Jurkat, Clone E6-1 (cell line): ENCODE data around the gene UGT1A3.

Source experiments
- DNase-seq: peaks from one replicate; pipeline ENCODE4 v3.0.0-alpha.2; 2011; ENCODE audit warnings: low read depth, low spot score
- H3K4me3 ChIP-seq: 2 replicates; pipeline ENCODE4 v1.5.1; 2011; ENCODE audit warnings: mild to moderate bottlenecking, low read length, control low read depth, moderate library complexity

Gene UGT1A3

DNA sequence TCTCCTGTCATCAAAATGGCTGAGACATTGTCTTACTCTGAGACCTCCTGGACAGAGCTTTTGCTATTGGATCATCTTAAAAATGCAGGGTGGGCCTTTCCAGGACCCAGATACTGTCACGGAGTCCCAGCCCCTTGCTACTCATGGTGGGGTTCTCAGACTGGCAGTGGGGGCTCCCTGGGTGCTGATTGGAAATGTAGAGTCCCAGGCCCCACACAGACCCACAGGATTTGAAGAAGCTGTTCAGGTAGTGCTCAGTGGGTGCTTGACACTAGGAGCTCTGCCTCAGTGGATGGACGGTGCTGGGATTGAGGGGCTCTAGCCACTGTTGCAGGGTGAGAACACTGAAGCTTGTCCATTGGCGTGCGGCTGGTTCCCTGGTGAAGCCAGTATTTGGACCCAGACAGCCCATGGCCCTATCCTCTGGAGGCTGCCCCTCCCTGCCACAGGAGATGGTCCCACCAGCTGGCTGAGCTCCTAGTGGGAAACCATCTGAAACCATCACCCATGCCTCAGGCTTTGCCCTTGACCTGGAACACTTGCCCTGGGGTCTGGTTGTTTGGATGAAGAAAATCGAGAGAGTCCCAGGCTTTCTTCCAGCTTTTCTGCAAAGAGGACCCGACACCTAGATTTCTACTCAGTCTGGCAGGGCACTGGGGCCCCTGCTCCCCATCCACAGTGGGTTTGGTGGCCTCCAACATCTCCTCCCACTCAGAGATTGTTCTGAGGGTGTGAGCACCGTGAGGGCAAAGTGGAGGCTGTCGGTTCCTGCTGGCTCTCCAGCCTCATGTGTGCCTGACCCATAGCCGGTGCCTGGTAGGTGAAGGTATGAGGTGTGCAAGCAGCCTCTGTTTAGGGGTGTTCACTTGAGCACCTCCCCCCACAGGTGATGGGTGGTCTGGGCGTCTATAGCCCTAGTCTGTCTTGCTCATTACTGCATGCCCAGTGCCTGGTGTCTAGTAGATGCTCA is 79.4 kb downstream of the UGT1A3 start:
- no peak overlapping the region for H3K4me3 ChIP-seq
- DNase-seq = no peak

DNA sequence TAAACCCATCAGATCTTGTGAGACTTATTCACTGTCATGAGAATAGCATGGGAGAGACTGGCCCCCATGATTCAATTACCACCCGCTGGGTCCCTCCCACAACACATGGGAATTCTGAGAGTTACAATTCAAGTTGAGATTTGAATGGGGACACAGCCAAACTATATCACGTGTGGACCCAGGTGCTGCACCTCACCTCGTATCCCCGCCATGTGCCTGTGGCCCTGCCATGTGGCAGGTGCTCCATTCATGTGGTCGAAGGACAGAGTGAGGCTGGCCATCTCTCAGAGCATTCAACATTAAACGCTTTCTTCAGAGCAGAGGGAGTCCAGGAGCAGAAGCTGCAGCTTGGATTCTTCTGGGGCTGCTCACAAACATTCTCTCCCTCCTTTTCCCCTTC is 81.5 kb downstream of the UGT1A3 start:
- H3K4me3 ChIP-seq = no peak overlapping the region
- DNase-seq = no peak

DNA sequence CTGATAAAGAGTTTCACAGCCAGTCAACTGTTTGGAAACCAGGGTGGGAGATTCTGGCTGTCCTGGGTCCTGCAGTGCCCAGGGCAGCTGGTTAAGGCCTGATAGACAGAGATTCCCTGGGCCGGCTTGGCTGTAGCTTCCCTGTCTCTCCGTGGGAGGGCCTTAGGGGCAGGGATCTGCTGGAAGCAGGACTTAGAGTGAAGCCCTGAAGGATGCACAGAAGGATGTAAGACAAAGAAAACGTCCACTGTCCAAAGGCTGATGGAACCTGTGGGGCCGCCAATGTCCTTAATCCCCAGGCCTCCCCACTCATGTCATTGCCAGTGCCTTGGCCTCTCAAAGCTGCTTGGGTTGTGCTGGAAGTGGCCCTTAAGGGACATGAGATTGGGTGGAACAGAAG is 82.2 kb downstream of the UGT1A3 start:
- DNase-seq = no peak

DNA sequence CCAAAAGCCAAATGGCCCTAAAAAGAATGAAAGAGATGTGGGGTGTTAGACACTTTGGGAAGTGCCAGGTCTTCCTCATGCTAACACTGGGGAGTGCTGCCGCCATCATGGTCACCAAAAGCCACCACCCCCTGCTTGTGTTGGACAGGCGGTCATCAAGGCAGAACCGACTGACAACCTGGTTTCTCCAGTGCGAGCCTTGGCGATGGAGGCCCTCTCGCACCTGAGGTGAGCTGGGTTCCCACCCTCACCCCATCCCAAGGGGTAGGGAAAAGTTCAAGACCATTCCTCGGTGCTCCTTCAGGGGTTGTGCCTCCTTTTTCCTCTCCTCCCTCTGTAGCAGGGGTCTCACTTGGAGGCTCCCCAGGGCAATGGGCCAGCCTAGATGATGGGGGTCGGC is 82.9 kb downstream of the UGT1A3 start:
- no peak overlapping the region for H3K4me3 ChIP-seq
- DNase-seq = no peak

More for the DNA sequence above, 82.2 kb downstream of the UGT1A3 start:
- no peak overlapping the region for H3K4me3 ChIP-seq

DNA sequence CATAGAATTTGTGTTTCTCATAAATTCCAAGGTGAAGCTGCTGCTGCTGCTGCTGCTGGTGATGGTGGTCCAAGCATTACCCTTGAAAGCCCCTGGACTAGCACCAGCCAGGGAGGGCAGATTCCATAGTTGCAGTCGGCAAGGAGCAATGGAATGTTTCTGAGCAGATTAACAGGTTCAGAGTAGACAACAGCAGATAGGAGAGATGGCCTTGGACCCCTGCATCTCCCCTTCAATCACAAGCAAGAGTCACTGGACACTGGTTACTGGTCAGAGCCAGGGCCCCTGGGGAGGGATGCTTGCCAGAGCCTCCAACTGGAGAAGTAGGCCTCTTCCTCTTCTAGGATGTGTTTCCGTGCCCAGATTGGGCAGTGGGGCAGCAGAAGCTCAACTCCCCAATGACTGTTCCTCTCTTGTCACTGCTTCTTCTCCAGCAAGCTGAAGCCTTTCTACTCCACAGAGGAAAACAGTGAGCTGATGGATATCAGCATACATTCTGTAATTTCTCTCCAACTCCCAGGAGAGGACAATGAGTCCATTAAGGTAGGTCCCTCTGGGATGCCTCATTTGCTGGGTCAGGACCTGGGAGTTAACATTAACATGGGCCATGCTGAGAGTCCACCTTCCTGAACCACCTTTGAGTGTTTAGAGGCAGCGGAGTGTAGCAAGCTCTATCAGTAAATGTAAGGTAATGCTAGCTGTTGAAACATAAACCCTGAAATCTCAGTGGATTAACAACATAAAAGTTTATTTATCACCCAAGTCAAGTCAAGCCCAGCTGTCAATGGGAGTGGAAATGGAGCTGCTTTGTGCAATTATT is 84.6 kb downstream of the UGT1A3 start:
- no peak for DNase-seq
- no peak overlapping the region for H3K4me3 ChIP-seq

DNA sequence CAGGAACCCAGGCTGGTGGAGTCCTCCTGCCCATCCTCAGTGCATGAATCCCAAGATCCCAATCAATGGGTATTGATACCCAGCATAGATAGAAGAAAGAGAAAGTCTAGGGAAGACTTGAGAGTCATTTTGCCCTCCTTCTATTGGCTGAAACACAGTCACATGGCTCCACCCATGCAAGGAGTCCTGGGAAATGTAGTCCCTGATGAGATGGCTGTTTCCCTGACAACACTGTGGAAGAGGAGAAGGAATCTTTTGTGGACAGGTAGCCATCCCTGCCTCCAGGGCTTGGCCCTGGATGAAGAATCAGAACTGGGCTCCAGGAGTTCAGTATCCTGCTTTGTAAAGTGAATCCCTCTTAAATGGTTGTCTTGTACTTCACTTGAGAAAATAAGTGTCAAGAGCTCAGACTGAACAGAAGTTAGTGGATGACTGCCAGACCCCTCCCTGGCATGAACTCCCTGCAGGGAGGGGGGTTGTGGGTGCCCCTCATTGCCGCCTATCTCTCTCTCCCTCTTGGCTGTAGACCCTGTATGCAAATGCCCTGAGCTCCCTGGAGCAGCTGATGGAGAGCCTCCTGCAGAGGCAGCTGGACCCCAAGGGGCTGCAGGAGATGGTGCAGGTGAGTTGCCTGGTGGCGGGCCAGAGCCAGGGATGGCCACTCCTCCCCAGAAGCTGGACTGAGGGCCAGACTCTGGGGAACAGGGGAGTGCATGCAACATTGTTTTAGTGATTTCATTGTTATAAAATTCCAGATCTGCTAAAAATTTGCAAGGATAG is 85.4 kb downstream of the UGT1A3 start:
- no peak for DNase-seq
- no peak overlapping the region for H3K4me3 ChIP-seq

DNA sequence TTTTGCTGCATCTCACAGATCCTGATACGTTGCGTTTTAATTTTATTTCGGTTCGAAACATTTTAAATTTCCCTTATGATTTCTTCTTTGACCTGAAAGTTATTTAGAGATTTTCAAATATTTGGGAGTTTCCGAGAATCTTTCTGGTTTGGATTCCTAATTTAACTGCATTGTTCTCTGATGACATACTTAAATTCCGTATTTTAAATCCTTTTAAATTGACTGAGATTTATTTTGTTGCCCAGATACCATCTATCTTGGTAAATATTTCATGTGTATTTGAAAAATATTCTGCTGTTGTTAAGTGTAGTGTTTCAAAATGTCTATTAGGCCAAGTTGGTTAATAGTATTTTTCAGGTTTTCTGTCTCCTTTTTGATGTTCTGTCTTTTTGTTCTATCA is 87.0 kb downstream of the UGT1A3 start:
- DNase-seq = no peak
- no peak overlapping the region for H3K4me3 ChIP-seq

DNA sequence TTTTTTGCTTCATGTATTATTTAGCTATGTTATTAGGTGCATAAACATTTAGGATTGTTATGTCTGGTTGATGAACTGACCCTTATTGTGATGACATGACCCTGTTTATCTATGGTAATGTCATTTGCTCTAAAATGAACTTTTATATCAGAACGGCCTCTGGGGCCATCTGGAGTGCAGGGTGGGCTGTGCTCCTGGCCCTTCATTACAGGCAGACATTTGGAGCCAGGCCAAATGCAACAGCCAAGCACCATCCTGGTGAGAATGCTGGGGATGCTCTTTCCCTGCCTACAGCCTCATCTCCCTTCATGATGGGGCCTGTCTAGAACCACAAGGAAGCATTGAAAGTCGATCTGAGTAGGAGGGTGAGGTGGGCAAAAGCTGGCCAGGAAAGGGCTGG is 87.5 kb downstream of the UGT1A3 start:
- DNase-seq = no peak
- no peak overlapping the region for H3K4me3 ChIP-seq

DNA sequence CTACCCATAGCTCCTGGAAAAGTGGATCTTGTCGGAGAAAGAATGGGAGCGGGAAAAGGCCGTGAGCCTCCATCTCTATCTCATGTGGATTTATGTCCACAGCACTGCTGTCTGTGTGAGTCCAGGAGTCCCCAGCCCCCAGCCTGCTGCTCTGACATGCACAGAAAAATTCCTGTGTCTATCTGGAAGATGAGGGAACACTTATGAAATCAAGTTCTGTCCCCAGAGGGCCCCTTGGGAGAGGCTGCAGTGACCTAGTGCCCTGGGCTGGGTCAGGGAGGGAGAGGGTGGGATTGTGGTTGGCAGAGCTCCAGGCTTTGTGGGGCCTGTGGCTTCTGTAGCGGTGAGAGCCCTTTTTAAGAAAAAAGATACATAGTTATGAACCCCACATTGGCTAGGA is 87.9 kb downstream of the UGT1A3 start:
- no peak overlapping the region for H3K4me3 ChIP-seq
- DNase-seq = no peak

DNA sequence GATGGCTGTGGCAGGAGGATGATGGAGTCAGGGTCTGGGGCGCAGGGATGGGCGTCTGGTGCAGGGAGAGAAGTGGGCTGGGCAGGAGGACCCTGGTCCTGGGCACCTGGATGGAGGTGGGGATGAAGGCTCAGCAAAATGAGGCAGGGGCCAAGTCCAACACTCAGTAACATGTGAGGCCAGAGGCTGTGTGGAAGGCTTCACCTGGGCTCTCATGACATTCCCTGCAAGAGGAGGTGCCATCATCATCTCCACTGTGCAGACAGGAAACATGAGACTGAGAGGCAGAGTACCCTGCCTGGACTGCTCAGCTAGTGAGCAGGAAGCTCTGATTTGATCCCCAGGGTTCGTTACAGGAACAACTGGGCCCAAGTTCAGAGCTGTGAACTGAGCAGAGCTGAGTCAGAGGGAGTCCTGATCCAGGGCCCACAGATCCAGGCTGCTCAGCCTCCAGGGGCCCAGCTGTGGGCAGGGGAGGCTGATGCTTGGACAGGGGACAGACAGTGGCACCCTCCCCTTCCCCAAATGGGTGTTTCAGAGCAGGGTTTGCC is 88.6 kb downstream of the UGT1A3 start:
- DNase-seq = no peak
- H3K4me3 ChIP-seq = no peak overlapping the region

DNA sequence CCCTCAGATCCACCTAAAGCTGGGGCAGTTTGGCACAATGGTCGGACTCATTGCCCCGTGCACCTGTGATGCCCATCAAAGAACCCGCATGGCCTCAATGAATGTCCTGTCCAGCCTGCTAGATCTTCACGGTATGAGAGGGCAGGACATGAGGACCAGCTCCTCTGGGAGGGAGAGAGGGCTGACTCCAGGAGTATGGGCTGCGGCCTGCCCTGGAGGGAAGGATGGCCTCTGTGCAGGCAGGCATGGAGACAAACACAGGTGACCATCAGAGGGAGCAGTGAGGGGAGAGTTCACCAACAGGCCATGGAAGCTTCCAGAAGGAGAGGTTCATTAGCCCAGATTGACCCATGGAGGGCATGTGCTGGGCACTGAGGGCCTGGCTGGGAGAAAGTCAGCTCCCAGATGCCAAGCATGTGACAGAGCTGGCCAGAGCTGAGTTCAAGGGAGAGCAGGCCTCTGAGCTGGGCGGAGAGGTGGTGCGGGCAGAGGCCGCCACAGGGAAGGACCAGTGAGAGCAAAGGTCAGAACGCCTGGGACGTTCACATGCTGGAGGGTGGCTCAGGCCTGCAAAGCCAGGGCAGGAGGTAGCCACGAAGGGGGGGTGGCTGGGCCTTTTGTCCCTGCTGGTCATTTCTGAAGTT is 89.3 kb downstream of the UGT1A3 start:
- DNase-seq = no peak

DNA sequence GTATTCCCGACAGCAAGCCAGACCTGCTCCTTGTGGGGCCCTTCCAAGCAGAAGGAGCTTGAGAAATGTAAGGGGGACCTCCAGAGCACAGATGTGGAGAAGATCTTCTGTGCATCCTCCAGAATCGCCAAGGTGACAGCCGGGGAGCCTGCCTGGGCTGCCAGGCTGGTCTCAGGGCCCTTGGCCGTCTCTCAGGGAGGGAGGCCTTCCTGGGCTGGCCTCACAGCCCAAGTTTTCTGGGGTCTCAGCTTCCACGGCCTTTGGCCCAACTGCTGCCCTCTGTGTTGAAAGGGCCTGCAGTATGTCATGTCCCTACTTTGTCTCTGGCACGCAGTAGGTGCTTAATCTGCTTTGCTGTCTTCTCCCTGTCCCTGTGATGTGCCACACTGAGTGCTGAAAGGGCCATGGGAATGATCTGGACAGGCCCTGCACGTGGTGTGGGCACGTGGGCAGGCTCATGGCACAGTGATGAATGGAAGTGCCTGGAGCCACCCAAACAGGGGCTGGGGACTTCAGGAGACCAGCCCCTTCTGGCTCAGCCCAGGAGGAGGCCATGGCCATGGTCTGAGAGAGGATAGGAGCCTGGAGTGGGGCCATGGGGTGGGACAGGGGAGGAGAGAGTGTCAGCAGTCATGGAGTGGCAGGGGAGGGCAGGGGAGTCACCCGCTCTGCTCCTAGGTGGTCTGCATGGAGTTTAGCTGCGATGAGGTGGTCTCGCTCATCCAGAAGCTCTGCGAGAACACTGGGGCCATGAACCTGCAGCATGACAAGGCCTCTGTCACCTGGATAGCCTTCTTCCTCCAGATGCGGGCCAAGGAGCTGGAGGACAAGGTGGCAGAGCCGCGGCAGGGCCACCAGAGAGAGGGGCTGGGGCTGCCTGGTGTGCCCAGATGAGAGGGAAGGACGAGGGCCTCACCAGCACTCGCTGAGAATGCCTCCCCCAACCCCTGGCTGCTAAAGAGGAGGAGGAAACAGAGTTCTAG is 90.1 kb downstream of the UGT1A3 start:
- H3K4me3 ChIP-seq = no peak overlapping the region
- no peak for DNase-seq

More for the DNA sequence above, 89.3 kb downstream of the UGT1A3 start:
- H3K4me3 ChIP-seq = no peak overlapping the region

DNA sequence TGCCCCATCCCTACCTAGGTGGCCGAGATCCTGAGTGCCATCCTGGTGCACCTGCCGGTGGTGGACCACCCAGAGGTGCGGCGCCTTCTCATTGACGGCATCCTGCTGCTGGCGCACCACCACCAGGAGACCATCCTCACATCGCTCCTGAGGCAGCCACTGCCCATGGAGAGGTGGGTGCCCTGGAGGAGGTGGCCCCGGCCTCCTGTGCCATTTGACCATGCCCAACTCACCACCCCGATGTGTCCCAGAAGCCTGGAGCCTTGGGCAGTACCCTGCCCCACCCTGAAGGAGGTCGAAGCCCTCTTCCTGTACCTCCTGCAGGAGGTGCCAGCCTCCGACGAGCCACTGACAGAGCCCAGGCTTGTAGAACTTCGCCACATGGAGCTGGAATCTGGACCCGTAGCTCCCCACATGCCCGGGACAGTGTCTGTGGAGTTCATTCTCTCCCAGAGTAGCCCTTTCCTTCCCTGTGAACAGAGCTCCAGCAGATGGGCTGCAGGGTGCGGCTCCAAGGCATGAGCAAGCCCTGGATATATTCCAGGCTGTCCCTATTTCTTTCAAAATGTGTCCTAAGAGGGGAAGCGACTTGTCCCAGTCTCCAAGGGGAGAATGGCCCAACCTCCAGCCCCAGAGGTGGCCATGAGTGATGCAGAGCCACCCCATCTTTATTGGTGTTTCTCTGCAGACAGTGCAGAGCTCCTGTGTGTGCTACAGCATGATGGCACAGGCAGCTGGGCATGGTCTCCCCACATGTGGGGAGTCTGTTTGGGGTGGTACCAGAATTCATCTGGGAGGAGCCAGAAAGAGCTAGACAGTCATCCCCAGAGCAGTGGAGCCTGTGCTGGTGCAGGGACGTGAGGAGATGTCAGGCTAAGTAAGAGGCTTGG is 91.3 kb downstream of the UGT1A3 start:
- H3K4me3 ChIP-seq = no peak overlapping the region
- DNase-seq = no peak

DNA sequence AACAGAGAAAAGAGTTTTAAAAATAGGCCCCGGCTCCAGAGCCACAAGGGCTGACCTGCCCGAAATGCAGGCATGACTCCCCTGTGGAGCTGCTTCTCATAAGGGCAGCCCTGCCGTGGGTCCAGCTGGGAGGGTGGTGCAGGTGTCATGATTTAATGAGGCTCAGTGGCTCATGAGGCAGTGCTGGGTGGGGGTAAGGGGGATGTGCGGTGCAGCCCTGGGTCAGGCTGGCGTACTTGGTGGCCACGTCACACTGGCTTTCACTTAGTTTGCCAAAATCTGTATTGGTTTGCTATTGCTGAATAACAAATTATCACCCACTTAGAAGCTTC is 91.9 kb downstream of the UGT1A3 start:
- DNase-seq = no peak
- H3K4me3 ChIP-seq = no peak overlapping the region

DNA sequence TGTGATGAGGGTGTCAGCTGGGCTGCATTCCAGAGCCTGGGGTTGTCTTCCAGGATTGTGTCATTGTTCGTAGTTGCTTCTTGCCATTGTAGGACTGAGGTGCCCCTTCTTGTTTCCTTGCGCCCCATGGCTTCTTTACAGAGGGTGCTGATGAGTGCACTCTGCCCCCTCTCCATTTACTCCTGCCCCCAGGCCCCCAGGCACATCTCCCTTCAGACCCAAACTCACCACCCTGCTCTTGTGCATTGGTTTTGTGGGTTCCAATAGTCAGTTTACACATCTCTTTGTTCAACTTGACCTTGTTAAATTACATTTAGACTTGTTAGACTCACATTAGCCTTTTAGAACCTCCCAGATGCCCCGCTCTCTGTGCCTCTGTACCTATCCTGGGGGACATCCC is 92.4 kb downstream of the UGT1A3 start:
- H3K4me3 ChIP-seq = no peak overlapping the region
- no peak for DNase-seq

DNA sequence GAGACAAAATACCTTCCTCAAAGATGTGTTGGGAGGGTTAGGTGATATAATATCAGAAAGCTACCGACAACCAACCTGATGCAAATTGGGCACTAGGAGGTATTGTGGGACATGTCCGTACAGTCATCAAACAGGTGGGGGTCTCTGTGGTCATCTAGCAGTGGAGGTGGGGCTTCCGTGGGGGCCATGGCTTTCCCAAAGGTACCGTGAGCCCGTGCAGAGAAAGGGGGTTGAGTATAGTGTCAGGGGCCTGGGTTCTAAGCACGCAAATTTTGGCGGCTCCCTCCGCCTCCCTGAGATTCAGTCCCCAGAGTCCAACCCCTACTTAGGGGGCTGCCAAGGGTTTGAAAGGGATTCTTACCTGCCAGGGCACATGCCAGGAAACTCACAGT is 92.9 kb downstream of the UGT1A3 start:
- DNase-seq = no peak
- no peak overlapping the region for H3K4me3 ChIP-seq
